ENCODE data around the gene PLA2G2F. TPM values are rescaled to one million over a fixed set of nuclear protein-coding genes. Genes with fewer than 3 reads are reported as not detected.

PLA2G2F gene
- total and polyA plus RNA-seq, 2 of the 13 experiments (the other 11 are each of a cell fraction or from before 2014, with no cell fraction given): not detected

DNA sequence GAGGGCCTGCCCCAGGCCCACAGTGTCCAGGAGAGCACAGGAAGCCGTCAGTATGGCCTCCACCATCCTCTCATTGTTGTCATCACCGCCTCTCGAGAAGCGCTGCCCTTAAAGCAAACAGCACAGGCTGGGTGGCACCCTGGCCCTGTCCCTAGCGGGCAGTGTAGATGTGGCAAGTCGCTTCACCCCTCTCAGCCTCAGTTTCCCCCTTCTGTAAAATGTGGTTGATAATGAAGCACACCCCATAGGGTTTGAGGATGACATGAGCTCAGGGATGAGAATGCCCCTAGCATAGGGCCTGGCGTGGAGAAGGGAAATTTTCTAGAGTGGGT is 13.4 kb downstream of the PLA2G2F start (continued):
- TF ChIP-seq CEBPB (IDR thresholded peaks at IDR 0.05; ENCODE audit: borderline replicate concordance, low read depth, low read length): no peak
- TF ChIP-seq ZNF543 (CRISPR knock-in tag; IDR thresholded peaks at IDR 0.05): no peak
- TF ChIP-seq ZNF256 (CRISPR knock-in tag; conservative IDR thresholded peaks at IDR 0.05): no peak
- TF ChIP-seq NR2F2 (IDR thresholded peaks at IDR 0.05; ENCODE audit: borderline replicate concordance, low read depth): no peak
- TF ChIP-seq, protein P1, sequence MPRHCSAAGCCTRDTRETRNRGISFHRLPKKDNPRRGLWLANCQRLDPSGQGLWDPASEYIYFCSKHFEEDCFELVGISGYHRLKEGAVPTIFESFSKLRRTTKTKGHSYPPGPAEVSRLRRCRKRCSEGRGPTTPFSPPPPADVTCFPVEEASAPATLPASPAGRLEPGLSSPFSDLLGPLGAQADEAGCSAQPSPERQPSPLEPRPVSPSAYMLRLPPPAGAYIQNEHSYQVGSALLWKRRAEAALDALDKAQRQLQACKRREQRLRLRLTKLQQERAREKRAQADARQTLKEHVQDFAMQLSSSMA (CRISPR knock-in tag; IDR thresholded peaks at IDR 0.05): no peak
- TF ChIP-seq ZBTB38 (CRISPR knock-in tag; IDR thresholded peaks at IDR 0.05): no peak
- TF ChIP-seq ZNF350 (CRISPR knock-in tag; IDR thresholded peaks at IDR 0.05; ENCODE audit: borderline replicate concordance, low read depth): no peak
- TF ChIP-seq, protein P2, sequence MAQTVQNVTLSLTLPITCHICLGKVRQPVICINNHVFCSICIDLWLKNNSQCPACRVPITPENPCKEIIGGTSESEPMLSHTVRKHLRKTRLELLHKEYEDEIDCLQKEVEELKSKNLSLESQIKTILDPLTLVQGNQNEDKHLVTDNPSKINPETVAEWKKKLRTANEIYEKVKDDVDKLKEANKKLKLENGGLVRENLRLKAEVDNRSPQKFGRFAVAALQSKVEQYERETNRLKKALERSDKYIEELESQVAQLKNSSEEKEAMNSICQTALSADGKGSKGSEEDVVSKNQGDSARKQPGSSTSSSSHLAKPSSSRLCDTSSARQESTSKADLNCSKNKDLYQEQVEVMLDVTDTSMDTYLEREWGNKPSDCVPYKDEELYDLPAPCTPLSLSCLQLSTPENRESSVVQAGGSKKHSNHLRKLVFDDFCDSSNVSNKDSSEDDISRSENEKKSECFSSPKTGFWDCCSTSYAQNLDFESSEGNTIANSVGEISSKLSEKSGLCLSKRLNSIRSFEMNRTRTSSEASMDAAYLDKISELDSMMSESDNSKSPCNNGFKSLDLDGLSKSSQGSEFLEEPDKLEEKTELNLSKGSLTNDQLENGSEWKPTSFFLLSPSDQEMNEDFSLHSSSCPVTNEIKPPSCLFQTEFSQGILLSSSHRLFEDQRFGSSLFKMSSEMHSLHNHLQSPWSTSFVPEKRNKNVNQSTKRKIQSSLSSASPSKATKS (CRISPR knock-in tag; IDR thresholded peaks at IDR 0.05): no peak
- TF ChIP-seq EZH2 (conservative IDR thresholded peaks at IDR 0.05; ENCODE audit: low read depth, low read length): no peak
- no peak for TF ChIP-seq CENPT (CRISPR knock-in tag; IDR thresholded peaks at IDR 0.05; ENCODE audit: low read depth)
- no peak for TF ChIP-seq SKI (IDR thresholded peaks at IDR 0.05; ENCODE audit: partially characterized antibody)
- no peak for TF ChIP-seq NR2C2 (CRISPR knock-in tag; IDR thresholded peaks at IDR 0.05; ENCODE audit: borderline replicate concordance)
- no peak for TF ChIP-seq GZF1 (CRISPR knock-in tag; IDR thresholded peaks at IDR 0.05)
- TF ChIP-seq, protein P3, sequence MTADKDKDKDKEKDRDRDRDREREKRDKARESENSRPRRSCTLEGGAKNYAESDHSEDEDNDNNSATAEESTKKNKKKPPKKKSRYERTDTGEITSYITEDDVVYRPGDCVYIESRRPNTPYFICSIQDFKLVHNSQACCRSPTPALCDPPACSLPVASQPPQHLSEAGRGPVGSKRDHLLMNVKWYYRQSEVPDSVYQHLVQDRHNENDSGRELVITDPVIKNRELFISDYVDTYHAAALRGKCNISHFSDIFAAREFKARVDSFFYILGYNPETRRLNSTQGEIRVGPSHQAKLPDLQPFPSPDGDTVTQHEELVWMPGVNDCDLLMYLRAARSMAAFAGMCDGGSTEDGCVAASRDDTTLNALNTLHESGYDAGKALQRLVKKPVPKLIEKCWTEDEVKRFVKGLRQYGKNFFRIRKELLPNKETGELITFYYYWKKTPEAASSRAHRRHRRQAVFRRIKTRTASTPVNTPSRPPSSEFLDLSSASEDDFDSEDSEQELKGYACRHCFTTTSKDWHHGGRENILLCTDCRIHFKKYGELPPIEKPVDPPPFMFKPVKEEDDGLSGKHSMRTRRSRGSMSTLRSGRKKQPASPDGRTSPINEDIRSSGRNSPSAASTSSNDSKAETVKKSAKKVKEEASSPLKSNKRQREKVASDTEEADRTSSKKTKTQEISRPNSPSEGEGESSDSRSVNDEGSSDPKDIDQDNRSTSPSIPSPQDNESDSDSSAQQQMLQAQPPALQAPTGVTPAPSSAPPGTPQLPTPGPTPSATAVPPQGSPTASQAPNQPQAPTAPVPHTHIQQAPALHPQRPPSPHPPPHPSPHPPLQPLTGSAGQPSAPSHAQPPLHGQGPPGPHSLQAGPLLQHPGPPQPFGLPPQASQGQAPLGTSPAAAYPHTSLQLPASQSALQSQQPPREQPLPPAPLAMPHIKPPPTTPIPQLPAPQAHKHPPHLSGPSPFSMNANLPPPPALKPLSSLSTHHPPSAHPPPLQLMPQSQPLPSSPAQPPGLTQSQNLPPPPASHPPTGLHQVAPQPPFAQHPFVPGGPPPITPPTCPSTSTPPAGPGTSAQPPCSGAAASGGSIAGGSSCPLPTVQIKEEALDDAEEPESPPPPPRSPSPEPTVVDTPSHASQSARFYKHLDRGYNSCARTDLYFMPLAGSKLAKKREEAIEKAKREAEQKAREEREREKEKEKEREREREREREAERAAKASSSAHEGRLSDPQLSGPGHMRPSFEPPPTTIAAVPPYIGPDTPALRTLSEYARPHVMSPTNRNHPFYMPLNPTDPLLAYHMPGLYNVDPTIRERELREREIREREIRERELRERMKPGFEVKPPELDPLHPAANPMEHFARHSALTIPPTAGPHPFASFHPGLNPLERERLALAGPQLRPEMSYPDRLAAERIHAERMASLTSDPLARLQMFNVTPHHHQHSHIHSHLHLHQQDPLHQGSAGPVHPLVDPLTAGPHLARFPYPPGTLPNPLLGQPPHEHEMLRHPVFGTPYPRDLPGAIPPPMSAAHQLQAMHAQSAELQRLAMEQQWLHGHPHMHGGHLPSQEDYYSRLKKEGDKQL (CRISPR knock-in tag; IDR thresholded peaks at IDR 0.05; ENCODE audit: low read depth): no peak
- no peak for TF ChIP-seq FOXJ3 (CRISPR knock-in tag; IDR thresholded peaks at IDR 0.05; ENCODE audit: borderline replicate concordance)
- TF ChIP-seq ZNF501 (CRISPR knock-in tag; IDR thresholded peaks at IDR 0.05): no peak
- TF ChIP-seq, protein P4, sequence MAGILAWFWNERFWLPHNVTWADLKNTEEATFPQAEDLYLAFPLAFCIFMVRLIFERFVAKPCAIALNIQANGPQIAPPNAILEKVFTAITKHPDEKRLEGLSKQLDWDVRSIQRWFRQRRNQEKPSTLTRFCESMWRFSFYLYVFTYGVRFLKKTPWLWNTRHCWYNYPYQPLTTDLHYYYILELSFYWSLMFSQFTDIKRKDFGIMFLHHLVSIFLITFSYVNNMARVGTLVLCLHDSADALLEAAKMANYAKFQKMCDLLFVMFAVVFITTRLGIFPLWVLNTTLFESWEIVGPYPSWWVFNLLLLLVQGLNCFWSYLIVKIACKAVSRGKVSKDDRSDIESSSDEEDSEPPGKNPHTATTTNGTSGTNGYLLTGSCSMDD (CRISPR knock-in tag; IDR thresholded peaks at IDR 0.05): no peak
- TF ChIP-seq, protein P5, sequence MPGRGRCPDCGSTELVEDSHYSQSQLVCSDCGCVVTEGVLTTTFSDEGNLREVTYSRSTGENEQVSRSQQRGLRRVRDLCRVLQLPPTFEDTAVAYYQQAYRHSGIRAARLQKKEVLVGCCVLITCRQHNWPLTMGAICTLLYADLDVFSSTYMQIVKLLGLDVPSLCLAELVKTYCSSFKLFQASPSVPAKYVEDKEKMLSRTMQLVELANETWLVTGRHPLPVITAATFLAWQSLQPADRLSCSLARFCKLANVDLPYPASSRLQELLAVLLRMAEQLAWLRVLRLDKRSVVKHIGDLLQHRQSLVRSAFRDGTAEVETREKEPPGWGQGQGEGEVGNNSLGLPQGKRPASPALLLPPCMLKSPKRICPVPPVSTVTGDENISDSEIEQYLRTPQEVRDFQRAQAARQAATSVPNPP (CRISPR knock-in tag; IDR thresholded peaks at IDR 0.05): no peak
- TF ChIP-seq, protein P6, sequence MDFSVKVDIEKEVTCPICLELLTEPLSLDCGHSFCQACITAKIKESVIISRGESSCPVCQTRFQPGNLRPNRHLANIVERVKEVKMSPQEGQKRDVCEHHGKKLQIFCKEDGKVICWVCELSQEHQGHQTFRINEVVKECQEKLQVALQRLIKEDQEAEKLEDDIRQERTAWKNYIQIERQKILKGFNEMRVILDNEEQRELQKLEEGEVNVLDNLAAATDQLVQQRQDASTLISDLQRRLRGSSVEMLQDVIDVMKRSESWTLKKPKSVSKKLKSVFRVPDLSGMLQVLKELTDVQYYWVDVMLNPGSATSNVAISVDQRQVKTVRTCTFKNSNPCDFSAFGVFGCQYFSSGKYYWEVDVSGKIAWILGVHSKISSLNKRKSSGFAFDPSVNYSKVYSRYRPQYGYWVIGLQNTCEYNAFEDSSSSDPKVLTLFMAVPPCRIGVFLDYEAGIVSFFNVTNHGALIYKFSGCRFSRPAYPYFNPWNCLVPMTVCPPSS (IDR thresholded peaks at IDR 0.05): no peak
